Gastrocnemius medialis (tissue), 4 donors: ENCODE measurements around the gene EDN1.

Experiments
- CTCF ChIP-seq, 5 experiments: fragments of 450-650 bp in 3 of 5; fragments of 200-600 bp in 2 of 5; sonication (generic) in 2 of 5; IDR thresholded peaks in 4 of 5; conservative IDR thresholded peaks in 1 of 5; 1 replicate in 4 of 5; 2 replicates in 1 of 5; pipeline ENCODE4 v1.5.1; 2016 to 2019; ENCODE audit warnings: antibody characterized with exemption in 5 of 5, mild to moderate bottlenecking in 3 of 5, moderate library complexity in 3 of 5
- POLR2A ChIP-seq, 2 donors: fragments of 450-650 bp; IDR thresholded peaks; one replicate each; pipeline ENCODE4 v1.6.1; 2017; ENCODE audit warnings: antibody characterized with exemption in 2 of 2, mild to moderate bottlenecking in 2 of 2, moderate library complexity in 2 of 2

DNA sequence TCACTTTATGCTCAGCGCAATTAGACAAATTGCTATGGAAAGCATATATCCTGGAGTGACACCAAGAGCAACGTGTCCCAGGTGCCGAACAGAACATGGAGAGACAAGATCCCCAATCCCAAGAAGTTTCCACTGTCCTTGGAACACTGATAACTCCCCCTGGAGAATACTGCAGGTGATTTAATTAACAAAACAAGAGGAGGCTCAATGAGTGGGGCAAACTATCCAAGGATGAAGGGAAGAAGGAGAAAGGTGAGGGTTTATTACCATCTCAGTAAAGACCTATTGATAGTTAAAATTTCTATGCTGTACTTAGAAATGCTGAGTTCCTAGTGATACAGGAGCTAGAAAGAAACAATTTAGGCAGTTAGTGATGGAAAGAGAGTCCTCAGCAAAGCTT is 35.7 kb downstream of the EDN1 start:
- TF ChIP-seq CTCF (IDR thresholded peaks at IDR 0.05 in 4 of 5, conservative IDR thresholded peaks at IDR 0.05 in 1 of 5) (no peak), POLR2A (IDR thresholded peaks at IDR 0.05) (no peak)
